Left ventricle myocardium superior (tissue), 1 donor: ENCODE results near the gene HOXA9. TPM values are rescaled to one million over a fixed set of nuclear protein-coding genes. Genes with fewer than 3 reads are reported as not detected.

ENCODE experiments used
- ATAC-seq: fragments of 200-7000 bp; cut with Tn5 transposase; one replicate; pipeline ENCODE4 v1.9.1; 2020; ENCODE audit warnings: mild to moderate bottlenecking, moderate library complexity
- DNase-seq: peaks from one replicate; pipeline ENCODE4 v3.0.0-alpha.2; 2020
- intact Hi-C: fragments of 100-400 bp; cut with micrococcal nuclease; formaldehyde crosslinking; loops from one replicate; pipeline ENCODE4 v1.11.0; 2022
- total RNA-seq: library from RNA; stranded (reverse); fragmentation: NEBNext Ultra II Directional; extraction: Animal tissue kit (Norgen Biotek cat#: 25700); gene quantifications from one replicate; pipeline ENCODE4 v1.2.1, GENCODE V29; 2021
- donor health status: DM: no; HTN: yes; CAD: no; lungs with severe emphysema.

The HOXA9 gene
- total RNA-seq, 1 donor from 2014 or later, result not detected

DNA sequence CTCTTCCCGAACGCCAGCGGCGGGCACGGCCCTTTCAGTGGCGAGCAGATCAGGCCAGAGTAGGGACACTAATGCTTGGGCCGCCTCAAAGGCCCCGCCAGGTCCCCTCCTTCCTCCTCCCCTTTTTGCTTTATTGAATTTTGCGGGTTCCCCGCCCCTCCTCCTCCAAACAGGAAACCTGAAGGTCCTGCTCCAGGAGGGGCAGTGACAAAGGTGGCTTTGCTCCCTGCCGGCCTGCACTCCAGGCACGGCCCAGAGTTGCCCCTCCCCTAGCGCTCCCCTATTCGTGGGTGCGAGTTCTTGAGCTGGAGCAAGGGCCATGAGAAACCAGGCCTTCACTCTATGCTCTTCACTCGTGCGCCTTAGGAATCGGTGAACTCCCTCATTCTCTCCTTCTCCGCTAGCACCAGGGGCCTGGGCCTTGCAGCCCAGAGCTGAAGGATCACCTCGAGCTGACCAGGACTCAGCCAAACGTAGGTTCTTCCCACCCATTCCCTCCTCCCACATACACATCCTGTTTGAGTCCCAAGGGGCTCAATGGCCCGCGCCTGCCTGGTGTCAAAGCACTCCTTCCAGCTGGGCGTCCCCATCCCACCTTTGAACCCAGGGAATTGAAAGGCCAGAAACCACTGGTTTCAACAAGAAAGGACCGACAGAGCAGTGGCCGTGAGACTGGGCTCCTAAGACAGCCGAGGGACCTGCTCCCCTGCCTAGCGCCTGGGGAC is 17.1 kb downstream of the HOXA9 start:
- DNase-seq (no peak), ATAC-seq (no peak)
- intact Hi-C loops, result no loop called here

DNA sequence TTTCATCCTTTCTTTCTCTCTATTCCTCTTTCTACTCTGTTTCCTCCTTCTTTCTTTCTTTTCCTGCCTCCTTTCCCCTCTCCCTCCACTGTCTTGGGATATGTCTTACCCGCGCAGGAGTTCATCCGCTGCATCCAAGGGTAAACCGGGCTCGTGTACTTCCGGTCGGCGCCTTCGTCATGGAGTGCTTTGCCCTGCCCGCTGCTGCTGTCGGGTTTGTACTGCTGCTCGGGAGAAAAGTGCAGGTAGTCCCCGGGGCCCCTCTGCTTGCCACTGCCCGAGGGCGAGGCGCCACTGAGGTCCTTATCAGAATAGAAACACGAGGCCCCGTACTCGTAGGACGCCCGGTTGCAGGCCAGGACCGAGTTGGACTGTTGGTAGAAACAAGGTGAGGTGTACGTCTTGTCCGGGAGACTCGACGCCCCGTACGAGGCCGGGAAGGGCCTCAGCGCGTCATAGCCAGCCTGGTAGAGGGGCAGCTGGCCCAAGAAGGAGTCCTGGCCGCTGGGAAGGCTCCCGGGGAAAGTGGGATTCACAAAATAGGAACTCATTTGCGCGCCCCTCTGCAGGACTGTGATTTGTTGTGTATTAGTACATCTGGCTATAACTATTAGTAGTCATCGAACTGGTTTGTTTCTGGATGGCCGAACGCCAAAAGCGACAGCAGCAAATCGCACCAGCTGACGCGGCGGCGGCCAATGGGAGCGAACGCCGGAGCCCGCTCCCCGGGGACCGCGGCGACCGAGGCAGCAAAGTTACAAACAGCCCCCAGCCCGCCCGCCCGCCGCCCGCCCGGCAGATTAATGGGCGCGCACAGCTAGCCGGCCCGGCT is 17.9 kb downstream of the HOXA9 start, which contains the start of gene HOXA6:
Gene HOXA6, minus strand, starts transcription at position 576 of the 832 bp plus-strand sequence. Its CDS starts 25 bp downstream, at position 551.
- no peak for DNase-seq
- no peak for ATAC-seq
- intact Hi-C loops, result no loop called here

GRCh38 chr7:27146491-27147198 is 18.7 kb downstream of the HOXA9 start:
- no peak for DNase-seq
- intact Hi-C loops, result no loop called here
- ATAC-seq, result no peak

GRCh38 chr7:27145914-27146412 is 19.4 kb downstream of the HOXA9 start:
- intact Hi-C loops, result no loop called here
- no peak for DNase-seq

GRCh38 chr7:27145165-27145913 is 20.0 kb downstream of the HOXA9 start:
- intact Hi-C loops, result no loop called here

More at GRCh38 chr7:27145914-27146412, 19.4 kb downstream of the HOXA9 start:
- ATAC-seq, result no peak

DNA sequence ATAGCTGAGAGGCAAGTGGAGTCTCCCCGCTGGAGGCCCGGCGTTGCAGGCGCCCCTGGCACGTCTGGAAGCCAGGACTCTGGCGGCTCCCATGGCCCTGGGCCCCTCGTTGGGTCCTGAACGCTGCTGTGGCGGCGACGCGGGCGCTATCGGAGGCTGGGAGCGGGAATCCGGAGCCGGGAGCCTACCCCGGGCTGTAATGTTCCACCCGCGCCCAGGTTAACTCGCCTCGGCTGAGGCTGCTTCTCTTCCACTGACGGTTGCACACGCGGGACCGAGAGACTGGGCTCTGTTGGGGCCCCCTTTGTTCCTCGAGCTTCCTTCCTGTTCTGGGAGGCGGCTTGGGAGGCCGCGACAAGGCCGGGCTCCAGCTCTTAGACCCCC is 20.6 kb downstream of the HOXA9 start:
- no peak for ATAC-seq
- no peak for DNase-seq
- intact Hi-C loops, result no loop called here

More at GRCh38 chr7:27145165-27145913, 20.0 kb downstream of the HOXA9 start:
- ATAC-seq (no peak), DNase-seq (no peak)

DNA sequence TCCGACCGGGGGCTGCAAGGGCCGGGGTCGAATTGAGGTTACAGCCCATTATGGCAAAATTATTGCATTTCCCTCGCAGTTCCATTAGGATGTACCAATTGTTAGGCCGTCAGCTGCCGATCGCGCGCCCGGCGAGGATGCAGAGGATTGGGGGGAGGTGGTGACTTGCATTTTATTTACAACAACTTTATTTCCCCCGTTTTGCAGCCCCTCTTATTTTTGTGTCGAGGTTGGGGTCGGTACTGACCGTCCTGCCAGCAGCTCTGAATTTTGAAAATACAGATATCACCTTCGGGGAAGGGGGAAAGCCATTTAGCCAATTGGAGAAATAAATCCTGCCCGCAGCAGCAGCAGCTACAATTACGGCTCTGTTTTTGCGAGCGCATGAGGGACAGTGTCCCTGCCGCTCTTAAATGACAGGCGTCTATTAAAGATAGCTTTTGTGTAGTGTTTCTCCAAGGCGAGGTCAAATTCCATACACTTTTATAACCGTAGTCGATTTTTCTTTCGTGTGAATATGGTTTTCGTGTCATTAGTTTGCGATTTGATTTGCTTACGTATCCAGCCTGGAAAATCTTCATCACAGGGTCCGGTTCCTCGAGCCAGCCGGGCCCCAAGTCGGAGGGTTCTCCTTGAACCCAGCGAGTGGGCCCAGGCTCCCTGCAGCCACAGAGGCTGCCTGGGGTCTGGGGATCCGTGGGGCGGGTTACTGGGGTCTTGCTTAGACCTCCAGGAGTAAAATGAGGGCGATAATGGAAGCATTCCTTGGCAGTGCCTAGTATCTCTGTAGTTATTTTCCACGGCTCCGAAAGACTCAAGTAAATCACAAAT is 21.2 kb downstream of the HOXA9 start:
- DNase-seq, result no peak
- no peak for ATAC-seq
- intact Hi-C loops, result no loop called here

GRCh38 chr7:27143023-27143949 is 22.1 kb downstream of the HOXA9 start, which contains the start of gene HOXA5:
Gene HOXA5, minus strand, starts transcription at chr7:27143681. Its CDS starts 74 bp downstream, at chr7:27143607.
- intact Hi-C loops, result no loop called here
- DNase-seq, result no peak
- no peak for ATAC-seq

DNA sequence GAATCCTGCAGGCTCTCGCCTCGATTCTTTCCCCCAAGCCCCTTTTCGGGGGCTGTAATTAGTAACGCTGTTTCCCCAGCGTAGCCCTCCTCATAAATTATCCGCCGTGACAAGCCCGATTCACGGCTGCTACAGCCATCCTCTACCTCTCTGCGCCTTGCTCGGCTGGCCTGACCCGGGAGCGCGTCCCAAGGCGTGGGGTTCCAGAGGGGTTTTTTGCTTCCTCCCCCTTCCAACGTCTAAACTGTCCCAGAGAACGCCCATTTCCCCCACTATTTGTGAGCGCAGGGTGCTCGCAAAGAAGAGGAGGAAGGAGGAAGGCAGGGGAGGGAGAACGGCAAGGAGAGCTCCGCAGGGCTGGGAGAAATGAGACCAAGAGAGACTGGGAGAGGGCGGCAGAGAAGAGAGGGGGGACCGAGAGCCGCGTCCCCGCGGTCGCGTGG is 22.7 kb downstream of the HOXA9 start:
- DNase-seq, result no peak
- no peak for ATAC-seq
- intact Hi-C loops, result no loop called here

GRCh38 chr7:27141923-27142579 is 23.3 kb downstream of the HOXA9 start:
- intact Hi-C loops, result no loop called here
- no peak for ATAC-seq
- no peak for DNase-seq

GRCh38 chr7:27141137-27141922 is 24.0 kb downstream of the HOXA9 start:
- no peak for ATAC-seq
- no peak for DNase-seq
- intact Hi-C loops, result no loop called here

DNA sequence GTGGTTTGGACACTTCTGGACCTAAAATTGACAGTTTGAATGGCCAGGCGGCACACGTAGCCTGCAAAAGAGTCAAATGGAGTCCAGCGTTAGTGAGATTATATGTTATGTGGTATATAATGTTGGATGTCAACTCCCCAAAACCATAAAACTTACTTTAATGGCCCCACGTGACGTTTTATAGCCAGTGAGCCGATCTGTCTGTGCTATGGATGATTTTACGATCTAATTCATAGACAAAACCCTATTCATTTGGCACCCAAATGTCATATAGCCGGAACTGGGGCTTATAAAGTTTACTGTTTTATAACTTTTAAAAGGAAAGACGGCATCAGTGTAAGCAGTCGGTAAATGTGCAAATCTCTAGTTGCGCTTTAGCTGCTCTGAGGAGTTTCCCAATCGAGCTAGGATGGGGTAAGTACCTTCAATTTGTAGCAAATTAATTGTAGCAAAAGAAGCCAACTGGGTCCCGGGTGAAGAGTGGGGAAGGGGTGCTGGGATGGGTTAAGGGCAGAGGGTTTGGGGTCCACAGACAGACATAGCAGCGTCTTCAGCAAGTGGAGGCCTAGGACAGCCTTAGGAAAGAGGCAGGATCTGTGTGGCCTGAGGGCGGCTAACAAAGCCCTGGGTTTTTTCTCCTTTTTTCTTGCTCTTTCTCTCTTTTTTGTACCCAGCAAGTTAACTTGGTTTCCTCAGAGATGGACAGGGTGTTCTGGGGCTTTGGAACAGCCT is 25.0 kb downstream of the HOXA9 start:
- intact Hi-C loops, result no loop called here
- no peak for ATAC-seq
- DNase-seq, result no peak

GRCh38 chr7:27139334-27140125 is 25.8 kb downstream of the HOXA9 start:
- DNase-seq, result no peak
- ATAC-seq, result no peak
- intact Hi-C loops, result no loop called here

GRCh38 chr7:27138985-27139333 is 26.4 kb downstream of the HOXA9 start:
- intact Hi-C loops, result no loop called here
- ATAC-seq (no peak), DNase-seq (no peak)
